ENCODE data around the gene RAB31.

The RAB31 gene

GRCh38 chr18:9906481-9906880 is 198.4 kb downstream of the RAB31 start:
- DNase-seq (no peak), ATAC-seq (no peak)
- H3K4me1 Mint-ChIP-seq, result no peaks in the 10 kb centered on the region
- no peak overlapping the region for H3K27ac Mint-ChIP-seq
- H3K27me3 Mint-ChIP-seq, result peaks cover 2% of the 10 kb centered on the region
- no peaks in the 10 kb centered on the region for H3K9me3 Mint-ChIP-seq
- H3K36me3 Mint-ChIP-seq (ENCODE audit: low read depth), result no peaks in the 10 kb centered on the region
- H3K4me3 Mint-ChIP-seq, result no peak overlapping the region

DNA sequence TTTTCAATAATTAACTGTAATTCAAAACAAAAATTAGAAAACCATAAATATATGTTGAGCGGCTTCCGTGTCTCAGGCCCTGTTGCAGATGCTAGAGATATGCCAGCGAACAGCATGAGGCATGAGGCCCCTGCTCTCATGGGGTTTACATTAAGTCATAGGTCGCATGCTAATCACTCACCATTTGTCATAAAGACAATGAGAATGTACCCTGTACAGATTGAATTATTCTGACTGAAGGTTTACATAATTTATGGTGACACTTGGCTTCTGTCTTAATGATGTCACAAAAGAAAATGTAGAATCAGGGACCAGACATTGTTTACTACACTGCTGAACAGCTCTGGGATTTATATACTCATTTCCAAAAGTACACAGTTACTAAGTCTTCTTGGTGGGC is 199.8 kb downstream of the RAB31 start:
- no peak for DNase-seq
- H3K27me3 Mint-ChIP-seq, result peaks cover under 1% of the 10 kb centered on the region
- H3K4me1 Mint-ChIP-seq, result peaks cover 2% of the 10 kb centered on the region
- H3K4me3 Mint-ChIP-seq, result no peak overlapping the region
- H3K9me3 Mint-ChIP-seq, result no peaks in the 10 kb centered on the region
- H3K27ac Mint-ChIP-seq, result no peak overlapping the region
- H3K36me3 Mint-ChIP-seq (ENCODE audit: low read depth), result no peaks in the 10 kb centered on the region
- ATAC-seq, result peak; percentile 57

DNA sequence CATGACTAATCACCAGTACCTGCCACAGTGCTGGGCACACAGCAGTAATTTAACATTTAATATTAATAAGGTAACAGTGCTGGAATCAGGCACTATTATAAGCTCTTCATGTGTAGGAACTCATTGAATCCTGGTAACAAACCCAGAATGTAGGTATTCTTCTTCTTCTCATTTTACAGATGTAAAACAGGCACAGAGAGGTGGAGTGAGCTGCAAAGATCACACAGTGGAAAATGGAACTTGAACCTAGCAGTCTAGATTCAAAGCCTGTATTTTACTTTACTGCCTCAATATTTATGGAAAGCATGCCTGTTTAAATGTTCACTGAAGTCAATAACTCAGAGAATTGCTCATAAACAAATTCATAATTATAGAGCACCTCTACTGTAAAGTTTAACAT is 202.0 kb downstream of the RAB31 start:
- DNase-seq (no peak), ATAC-seq (no peak)
- Mint-ChIP-seq H3K36me3 (ENCODE audit: low read depth) (no peaks in the 10 kb centered on the region), H3K4me3 (no peak overlapping the region), H3K27me3 (no peaks in the 10 kb centered on the region), H3K27ac (no peak overlapping the region), H3K9me3 (no peaks in the 10 kb centered on the region), H3K4me1 (peaks cover 11% of the 10 kb centered on the region)

DNA sequence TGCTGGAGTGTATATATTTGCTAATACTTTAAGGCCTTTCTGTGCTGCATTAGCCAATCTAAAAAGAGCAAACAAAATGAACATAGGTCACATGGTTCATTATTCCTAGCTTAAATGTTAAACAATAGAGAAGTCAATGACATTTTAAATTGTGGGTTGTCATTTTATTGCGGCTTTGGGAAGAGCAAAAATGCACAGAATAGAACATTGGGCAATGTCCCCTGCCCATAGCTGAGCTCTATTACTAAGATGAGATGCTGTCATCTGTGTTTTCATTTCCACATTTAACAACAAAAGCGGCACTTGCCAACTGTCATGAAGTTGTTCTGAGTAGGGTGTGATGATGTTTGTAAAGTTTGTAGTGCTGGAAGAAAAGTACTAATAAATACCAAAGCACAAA is 202.6 kb downstream of the RAB31 start:
- no peaks in the 10 kb centered on the region for H3K27me3 Mint-ChIP-seq
- H3K9me3 Mint-ChIP-seq, result no peaks in the 10 kb centered on the region
- DNase-seq, result no peak
- H3K4me1 Mint-ChIP-seq, result peaks cover 17% of the 10 kb centered on the region
- ATAC-seq, result no peak
- no peak overlapping the region for H3K4me3 Mint-ChIP-seq
- no peaks in the 10 kb centered on the region for H3K36me3 Mint-ChIP-seq (ENCODE audit: low read depth)
- H3K27ac Mint-ChIP-seq, result no peak overlapping the region

DNA sequence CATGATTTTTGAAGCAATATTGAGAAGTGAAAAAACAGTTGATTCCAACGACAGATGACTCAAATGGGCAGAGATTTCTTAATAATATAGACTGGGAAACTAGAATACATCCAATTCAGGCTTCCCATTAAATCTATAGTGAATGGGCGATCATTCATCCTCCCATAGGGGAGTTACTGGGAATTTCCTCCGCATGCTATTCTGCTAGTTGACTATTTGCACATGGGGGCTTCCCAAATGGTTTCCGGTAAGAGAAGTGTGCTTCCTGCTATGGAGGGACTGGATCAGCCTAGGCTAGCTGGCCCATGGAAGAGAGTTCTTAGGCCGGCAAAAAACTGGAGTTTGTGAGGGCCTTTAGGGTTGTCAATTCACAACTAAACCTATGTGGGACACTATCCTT is 203.1 kb downstream of the RAB31 start:
- Mint-ChIP-seq H3K27me3 (no peaks in the 10 kb centered on the region), H3K9me3 (no peaks in the 10 kb centered on the region), H3K36me3 (ENCODE audit: low read depth) (peaks cover under 1% of the 10 kb centered on the region), H3K27ac (no peak overlapping the region), H3K4me3 (no peak overlapping the region), H3K4me1 (peaks cover 22% of the 10 kb centered on the region)
- DNase-seq, result no peak
- ATAC-seq, result no peak

All from activated naive CD8-positive, alpha-beta T cell treated with anti-CD3 and anti-CD28 coated beads, Interleukin-2, amount 50 U/mL, for 24 hours (primary cell).